Lower leg skin (tissue), 4 donors: ENCODE results near the gene TADA1. TPM values are rescaled to one million over a fixed set of nuclear protein-coding genes. Genes with fewer than 3 reads are reported as not detected.
"Not testable (repeated sequence)": the region's sequence is repeated elsewhere in the genome, so short reads cannot be mapped to it uniquely, and the experiment has no call there.

Experiments used
- DNase-seq, 2 donors: peaks; one replicate each; pipeline ENCODE4 v3.0.0-alpha.2; 2019; ENCODE audit warnings: low spot score in 2 of 2
- H3K4me3 ChIP-seq: fragments of 200-600 bp; sonication (generic); 2 replicates; pipeline ENCODE4 v1.5.1; 2017; ENCODE audit warnings: mild to moderate bottlenecking, low read depth; ENCODE audit not compliant: poor library complexity, severe bottlenecking
- POLR2A ChIP-seq, 2 donors: fragments of 450-650 bp; IDR thresholded peaks; one replicate each; pipeline ENCODE4 v1.6.1; 2016 to 2017; ENCODE audit warnings: antibody characterized with exemption in 2 of 2, mild to moderate bottlenecking in 1 of 2, moderate library complexity in 1 of 2
- WGBS, 2 donors: methylation state at CpG; one replicate each; pipeline ENCODE4 v1.1.5; 2018; 5-methylcytosine and 5-hydroxymethylcytosine counted together
- intact Hi-C: fragments of 100-400 bp; cut with DNase I; formaldehyde crosslinking; loops from one replicate; pipeline ENCODE4 v1.15.0; 2023; ENCODE audit warnings: low total_unique reads
- total RNA-seq, 4 donors: library from RNA; depleted of rRNA; stranded (reverse); fragments of >200 nt; gene quantifications; one replicate each; pipeline ENCODE4 v1.1.0, GENCODE V29; 2016
- TF ChIP-seq, protein P1 (sequence below), 3 donors: fragments of 450-650 bp; IDR thresholded peaks; one replicate each; pipeline ENCODE4 v1.5.1; 2016; ENCODE audit warnings: antibody characterized with exemption in 3 of 3, mild to moderate bottlenecking in 3 of 3, moderate library complexity in 2 of 3

TADA1 gene
- total RNA-seq, 4 donors from 2014 or later: 9.5 to 18.2 (median 15.1) TPM

DNA sequence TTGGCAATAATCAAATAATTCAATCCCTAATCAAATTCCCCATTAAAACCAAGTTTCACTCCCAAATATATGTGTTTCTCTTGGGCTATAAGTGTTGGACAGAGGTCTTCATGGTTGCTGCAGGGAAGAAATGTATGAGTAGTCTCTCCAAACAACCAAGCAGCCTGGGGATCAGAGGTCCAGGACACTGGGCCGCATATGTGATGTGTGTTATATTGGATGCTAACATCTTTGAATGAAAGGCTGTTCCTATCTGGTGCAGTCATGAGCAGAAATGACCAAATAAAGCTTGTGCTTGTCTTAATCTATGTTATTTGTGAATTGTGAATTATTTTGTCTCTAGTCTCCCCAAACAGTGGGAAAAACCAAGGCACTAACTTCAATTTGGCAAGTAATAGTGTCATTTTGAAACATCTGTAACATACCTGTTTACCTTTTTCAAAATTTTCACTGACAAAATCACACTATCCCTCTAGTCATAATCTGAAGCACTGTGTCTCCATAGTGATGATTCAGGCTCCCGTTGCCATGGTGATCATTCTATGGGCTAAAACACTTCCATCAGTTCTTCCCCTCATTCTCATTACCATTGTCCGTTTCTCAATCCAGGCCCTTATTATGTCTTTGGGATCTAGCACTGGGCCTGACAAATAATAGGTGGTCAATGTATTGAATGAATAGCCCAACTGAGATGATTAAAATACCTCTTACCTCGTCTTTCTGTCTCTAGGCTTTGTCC lies 12.5 kb upstream of the TADA1 start:
- H3K4me3 ChIP-seq: no peak overlapping the region
- TF ChIP-seq, protein P1, sequence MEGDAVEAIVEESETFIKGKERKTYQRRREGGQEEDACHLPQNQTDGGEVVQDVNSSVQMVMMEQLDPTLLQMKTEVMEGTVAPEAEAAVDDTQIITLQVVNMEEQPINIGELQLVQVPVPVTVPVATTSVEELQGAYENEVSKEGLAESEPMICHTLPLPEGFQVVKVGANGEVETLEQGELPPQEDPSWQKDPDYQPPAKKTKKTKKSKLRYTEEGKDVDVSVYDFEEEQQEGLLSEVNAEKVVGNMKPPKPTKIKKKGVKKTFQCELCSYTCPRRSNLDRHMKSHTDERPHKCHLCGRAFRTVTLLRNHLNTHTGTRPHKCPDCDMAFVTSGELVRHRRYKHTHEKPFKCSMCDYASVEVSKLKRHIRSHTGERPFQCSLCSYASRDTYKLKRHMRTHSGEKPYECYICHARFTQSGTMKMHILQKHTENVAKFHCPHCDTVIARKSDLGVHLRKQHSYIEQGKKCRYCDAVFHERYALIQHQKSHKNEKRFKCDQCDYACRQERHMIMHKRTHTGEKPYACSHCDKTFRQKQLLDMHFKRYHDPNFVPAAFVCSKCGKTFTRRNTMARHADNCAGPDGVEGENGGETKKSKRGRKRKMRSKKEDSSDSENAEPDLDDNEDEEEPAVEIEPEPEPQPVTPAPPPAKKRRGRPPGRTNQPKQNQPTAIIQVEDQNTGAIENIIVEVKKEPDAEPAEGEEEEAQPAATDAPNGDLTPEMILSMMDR (IDR thresholded peaks at IDR 0.05): no peak
- TF ChIP-seq POLR2A (IDR thresholded peaks at IDR 0.05): no peak
- 73 to 80% methylated on average over 4 of the region's 4 CpGs for WGBS, 2 donors
- DNase-seq: no peak
- intact Hi-C loops: no loop called here

- WGBS, 2 donors: 87 to 91% methylated on average over 3 of the region's 3 CpGs
- TF ChIP-seq POLR2A (IDR thresholded peaks at IDR 0.05): no peak
- TF ChIP-seq, protein P1 (IDR thresholded peaks at IDR 0.05): no peak
- DNase-seq: no peak
- H3K4me3 ChIP-seq: no peak overlapping the region
- intact Hi-C loops: no loop called here
Observed at GRCh38 chr1:166884971-166885370, 8.9 kb upstream of the TADA1 start.

DNA sequence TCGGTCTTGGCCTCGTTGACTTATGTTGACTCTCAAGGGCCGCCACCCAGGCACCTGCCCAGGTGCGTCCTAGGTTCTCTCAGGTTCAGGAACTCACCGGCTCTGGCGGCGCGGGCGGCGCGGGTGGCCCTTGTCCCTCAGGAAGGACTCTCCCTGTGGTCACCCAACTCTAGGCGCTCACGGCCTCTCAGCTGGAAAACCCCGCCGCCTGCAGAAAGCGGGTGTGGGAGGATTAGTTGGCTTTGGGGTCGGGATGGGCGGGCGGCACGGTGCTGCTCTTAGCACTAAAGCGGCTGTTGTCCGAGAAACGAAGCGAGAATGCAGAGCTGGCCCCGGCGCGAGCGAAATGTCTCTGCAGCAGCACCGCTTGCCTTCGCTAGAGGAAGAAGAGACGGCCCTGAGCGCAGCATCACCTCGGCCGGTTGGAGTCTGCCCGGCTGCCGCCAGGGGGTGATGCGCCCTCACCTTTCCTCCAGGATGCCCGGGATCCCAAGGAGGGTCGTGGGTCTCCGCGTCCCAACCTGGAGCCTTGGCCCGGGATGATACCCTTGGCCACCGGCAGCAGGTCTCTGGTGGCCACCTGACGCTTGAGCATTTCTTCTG lies 8.1 kb upstream of the TADA1 start:
- no peak overlapping the region for H3K4me3 ChIP-seq
- DNase-seq: no peak
- intact Hi-C loops: no loop called here
- 14 to 22% methylated on average over 17 to 42 of the region's 44 CpGs for WGBS, 2 donors
- TF ChIP-seq, protein P1 (IDR thresholded peaks at IDR 0.05): no peak
- no peak for TF ChIP-seq POLR2A (IDR thresholded peaks at IDR 0.05)

DNA sequence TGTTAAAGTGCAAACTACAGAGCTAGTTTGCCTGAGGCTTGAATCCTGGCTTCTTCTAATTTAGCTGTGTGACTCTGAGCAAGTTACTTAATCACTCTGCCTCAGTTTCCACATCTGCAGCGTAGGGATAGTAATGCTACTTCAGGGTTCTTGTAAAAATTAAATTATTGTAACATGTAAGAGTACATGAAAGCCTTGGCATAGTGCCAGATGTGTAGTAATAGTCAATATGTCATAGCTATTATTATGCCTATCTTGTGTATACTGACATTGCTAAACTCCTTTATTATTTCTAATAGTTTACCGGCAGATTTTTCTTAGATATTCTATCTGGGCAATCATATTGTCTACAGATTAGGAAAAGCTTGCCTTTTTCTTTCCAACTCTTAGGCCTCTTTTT lies 6.8 kb upstream of the TADA1 start:
- H3K4me3 ChIP-seq: no peak overlapping the region
- DNase-seq: no peak
- TF ChIP-seq POLR2A (IDR thresholded peaks at IDR 0.05): no peak
- TF ChIP-seq, protein P1 (IDR thresholded peaks at IDR 0.05): no peak
- intact Hi-C loops: no loop called here
- 31 to 33% methylated on average over 2 of the region's 2 CpGs for WGBS, 2 donors

GRCh38 chr1:166878173-166878917 lies 2.3 kb upstream of the TADA1 start:
- H3K4me3 ChIP-seq, intact Hi-C loops, DNase-seq: not testable (repeated sequence)
- WGBS, 2 donors: 95 to 96% methylated on average over 21 of the region's 21 CpGs

DNA sequence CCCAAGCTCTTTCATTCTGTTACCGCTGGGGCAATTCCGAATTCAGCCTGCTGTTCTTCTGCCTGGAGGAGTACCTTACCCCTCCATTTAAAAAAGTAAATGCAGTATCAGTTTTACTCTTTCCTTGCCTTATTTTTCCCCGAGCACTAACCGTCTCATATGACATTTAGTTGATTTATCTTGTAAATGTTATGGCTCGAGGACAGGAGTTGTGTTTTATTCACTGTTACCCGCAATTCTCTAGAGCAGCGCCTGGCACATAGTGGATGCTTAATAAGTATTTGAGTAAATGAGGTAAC lies 425 bp upstream of the TADA1 start:
- no peak for DNase-seq
- TF ChIP-seq, protein P1 (IDR thresholded peaks at IDR 0.05): no peak
- no peak for TF ChIP-seq POLR2A (IDR thresholded peaks at IDR 0.05)
- 1% methylated on average over 7 of the region's 7 CpGs for WGBS, 2 donors
- intact Hi-C loops: no loop called here
- H3K4me3 ChIP-seq: no peak overlapping the region
